ENCODE measurements around the gene MOGAT1.
A peak's percentile ranks its signal among the peaks of the same experiment; 100 is the strongest.
"Not testable (repeated sequence)": the region's sequence is repeated elsewhere in the genome, so short reads cannot be mapped to it uniquely, and the experiment has no call there.

Gene MOGAT1

DNA sequence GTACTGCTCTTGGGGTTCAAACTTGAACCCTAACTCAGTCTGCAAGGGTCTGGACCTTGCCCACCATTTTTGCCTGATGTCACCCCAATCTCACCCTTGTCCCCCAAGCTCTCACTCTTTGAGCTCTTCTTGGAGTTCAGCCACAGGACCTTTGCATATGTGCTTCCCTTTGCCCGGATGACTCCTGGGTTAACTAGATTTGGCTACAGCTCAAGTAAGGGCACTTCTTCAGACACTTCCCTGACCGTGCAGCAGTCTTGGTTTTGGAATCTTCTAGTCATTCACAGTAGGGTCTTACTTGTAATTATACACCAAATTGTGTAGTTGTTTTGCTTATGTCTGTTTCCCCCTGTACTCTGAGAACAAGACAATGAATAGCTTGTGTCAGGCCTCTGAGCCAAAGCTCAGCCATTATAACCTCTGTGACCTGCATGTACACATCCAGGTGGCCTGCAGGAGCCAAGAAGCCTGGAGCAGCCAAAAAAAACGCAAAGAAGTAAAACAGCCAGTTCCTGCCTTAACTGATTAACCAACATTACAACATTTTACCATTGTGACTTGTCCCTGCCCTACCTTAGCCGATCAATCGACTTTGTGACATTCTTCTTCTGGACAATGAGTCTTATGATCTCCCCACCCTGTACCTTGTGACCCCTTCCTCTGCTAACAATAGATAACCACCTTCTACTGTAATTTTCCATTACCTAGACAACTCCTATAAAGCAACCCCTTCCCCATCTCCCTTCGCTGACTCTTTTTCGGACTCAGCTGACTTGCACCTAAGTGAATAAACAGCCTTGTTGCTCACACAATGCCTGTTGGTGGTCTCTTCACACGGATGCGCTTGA is 1.0 kb upstream of the MOGAT1 start:
- DNase-seq: no peak

DNA sequence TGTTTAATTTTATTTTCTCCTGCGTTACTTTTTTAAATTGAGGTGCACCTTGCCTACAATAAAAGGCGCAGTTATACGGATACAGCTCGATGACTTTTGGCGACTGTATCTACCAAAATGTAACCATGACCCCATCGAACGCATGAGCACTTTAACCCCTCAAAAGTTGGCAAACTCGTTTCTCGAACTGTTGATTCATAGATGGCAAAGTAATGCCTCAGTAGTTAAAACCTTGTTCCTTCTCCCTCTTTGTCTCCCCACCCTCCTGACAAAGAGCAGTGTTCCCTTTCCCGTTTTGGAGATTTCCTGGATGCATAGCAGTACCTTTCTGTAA is 577 bp downstream of the MOGAT1 start:
- DNase-seq: no peak

DNA sequence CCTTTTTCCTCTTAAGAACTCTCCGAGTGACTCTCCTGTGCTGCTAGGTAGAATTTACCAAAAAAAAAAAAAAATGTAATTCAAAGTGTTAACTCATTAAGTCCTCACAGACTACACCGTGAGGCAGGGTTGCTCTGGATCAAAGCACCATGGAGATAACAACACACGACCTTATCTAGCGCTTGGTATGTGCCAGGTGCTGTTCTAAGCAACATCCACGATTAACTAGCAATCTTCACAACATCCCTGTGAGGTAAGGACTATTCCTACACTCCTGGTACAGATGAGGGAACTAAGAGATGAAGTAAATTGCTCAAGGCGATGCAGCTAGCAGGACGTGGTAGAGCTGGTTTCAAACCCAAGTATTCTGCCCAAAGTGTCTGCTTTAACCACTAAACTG is 1.8 kb downstream of the MOGAT1 start:
- DNase-seq: no peak

DNA sequence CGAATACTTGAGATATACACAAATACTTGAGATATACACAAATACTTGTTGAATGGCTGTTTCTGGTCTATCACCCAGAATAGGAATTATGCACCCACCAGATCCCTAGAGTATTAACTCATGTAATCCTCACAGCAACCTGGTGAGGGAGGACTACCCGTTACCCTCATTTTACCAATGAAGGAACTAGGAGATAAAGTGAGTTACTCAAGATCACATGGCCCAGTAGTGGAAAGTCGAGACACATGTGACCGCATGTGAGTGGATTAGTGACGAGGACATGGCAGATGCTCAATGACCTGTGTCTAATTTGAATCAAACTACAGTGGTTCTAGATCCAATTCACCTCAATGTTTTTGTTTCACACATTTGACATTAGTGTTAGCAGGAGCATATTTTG is 2.4 kb downstream of the MOGAT1 start:
- no peak for DNase-seq

DNA sequence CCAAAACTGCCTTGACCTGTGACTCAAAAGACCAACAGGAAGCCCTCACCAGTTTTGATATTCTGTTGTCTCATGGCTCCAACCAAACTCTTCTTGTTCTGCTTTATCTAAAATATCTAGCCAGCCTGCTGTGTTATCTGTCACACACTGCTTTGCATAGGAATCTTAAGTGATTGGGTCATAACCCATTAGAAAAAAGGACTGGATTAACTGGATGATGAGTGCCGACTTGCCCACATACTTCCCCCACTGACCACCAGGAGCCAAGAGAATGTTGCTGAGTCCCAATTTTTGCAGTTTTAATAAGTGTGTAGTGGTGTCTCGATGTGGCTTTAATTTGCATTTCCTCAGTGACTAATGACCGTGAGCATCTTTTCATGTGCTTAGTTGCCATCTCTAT is 6.5 kb downstream of the MOGAT1 start:
- no peak for DNase-seq

DNA sequence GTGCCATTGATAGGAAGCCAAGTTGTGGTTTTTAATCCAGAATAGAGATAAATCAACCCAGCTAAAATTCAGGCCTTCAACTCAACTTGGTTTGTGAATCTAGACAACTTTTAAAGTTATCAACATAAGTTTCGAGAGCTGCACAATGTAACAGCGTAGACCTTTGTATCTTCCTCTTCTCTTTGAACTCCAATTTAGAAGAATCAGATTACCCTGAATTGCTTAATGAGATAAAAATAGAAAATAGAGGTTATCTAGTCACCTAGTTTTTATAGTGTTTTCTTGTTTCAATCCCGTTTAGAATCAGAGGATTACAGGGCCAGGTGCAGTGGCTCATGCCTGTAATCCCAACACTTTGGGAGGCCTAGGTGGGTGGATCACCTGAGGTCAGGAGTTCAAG is 12.3 kb downstream of the MOGAT1 start:
- DNase-seq: no peak

DNA sequence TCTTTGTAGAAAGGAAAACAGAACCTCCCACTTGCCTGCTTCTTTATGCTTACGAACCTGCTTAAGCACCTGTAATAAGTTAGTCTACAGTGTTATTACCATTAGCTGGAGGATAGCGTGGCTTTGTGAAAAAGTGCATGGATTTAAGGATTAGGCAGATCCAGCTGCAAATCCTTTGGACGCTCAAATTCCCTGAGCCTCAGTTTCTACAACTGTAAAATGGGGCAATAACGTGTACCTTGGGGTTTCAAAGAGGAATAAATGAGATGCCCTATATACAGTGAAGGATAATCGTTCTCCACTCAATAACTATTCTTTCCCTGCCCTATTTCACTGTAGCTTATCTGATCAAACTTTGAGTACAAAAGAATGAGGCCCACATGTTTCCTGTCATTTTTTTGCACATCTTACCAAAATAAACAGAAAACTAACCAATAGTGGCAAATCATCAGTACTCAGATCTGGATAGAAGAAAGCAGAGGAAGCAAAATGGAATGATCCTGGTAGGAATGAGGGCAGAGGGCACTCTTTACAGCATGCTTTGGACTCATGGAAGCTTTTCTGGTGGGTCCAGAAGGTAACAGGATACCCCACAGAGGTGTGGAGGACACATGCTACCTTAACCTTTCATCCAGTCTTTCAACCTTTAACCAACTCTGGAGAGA is 14.8 kb downstream of the MOGAT1 start:
- no peak for DNase-seq

DNA sequence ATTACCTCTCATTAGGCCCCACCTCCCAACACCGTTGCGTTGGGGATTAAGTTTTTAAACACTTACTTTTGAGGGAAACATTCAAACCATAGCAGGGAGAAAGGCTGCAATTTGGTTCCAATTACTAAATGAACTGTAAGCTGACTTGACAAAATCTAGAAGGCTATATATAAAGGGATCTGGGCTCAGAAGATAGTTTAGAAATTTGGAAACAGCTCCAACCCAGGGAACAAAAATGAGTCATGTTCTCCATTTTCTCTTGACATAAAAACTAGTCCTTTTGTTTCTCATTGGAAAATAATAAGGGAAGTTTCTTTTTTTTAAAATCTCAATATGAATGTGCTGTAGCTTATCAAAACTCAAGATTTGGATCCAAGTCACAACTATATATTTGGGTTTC is 17.5 kb downstream of the MOGAT1 start:
- DNase-seq: no peak

DNA sequence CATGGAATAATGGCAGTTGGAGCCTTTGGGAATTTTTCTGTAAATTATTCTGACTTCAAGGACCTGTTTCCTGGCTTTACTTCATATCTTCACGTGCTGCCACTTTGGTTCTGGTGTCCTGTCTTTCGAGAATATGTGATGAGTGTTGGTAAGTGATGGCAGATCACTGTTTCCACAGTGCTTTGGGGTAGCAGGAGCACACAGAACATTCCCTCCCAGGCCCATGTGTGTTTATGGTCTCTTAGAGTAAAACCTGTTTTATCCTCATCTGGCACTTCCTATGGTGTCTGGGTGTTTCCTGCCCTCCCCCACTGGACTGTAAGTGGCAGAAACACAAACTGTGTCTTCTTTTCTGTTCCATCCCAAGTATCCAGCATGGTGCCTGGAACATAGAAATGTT is 17.9 kb downstream of the MOGAT1 start:
- DNase-seq: no peak

DNA sequence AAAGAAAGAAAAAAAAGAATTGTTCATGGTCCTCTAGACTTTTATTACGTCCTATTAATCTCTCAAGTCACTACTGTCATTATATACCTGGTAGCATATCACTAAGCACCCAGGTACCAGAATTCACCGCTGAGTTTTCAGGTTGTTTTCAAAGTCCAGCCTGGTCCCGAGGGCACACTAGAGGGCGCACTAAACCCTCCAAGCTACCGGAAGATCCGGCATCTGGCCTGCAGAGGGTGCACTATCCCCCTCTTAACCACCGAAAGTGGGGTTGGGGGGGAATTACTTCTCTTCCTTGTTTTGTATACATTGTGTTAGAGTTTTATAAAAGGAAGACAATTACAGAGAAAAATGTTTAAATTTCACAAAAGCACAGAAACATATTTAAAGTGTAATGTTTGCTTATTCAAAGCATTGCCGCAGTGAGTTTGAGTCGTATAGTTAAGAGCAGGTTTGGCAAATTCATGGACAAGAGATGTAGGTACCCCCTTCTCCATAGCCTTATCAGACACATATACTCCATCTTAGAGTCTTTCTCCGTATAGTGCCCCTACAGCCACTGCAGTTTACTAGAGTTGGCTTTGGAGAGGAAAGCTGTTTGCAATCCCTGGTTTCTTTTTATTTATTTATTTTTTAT is 19.2 kb downstream of the MOGAT1 start:
- peak; percentile 71 for DNase-seq

DNA sequence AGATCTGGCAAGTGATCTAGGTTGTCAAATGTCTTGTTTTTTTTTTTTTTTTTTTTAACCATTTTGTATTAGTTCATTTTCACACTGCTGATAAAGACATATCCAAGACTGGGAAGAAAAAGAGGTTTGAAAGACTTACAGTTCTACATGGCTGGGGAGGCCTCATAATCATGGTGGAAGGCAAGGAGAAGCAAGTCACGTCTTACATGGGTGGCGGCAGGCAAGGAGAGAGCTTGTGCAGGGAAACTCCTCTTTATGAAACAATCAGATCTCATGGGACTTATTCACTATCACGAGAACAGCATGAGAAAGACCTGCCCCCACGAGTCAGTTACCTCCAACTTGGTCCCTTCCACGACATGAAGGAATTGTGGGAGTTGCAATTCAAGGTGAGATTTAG is 22.0 kb downstream of the MOGAT1 start:
- not testable (repeated sequence) for DNase-seq

DNA sequence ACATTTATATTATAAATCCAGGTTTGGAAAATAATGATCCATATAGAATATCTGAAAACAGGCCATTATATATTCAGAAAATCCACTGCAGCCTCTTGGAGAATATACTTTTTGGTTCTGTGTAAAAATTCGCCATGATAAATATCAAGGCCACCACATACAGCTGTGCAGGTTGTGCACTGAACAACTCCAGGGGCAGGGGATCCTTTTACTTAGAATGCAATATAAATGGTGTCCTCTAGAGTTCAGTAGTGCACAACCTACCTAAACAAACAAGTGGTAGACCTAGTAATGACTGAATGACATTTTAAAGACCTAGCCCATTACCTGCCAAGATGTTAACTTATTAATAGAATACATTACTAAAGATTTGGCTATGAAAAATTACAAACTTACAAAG is 22.4 kb downstream of the MOGAT1 start:
- DNase-seq: no peak

DNA sequence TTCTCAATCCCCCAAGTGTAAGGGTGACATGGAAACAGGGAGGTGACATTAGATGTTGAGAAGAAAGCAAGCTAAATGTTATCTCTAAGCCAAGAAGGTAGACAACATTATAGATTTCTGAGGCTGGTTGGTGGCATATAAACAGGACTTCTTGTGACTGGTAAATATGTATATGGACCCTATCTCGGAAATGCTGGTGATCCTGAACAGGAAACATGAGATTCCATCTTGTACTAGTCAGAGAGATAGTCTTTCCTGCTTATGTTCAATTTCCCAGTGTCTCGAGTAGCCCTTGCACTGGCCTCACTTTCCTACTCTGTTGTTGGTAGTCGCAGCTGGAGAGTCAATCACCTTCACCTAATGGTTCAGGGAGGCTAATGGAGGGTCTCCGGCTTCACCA is 26.8 kb downstream of the MOGAT1 start:
- DNase-seq: no peak

DNA sequence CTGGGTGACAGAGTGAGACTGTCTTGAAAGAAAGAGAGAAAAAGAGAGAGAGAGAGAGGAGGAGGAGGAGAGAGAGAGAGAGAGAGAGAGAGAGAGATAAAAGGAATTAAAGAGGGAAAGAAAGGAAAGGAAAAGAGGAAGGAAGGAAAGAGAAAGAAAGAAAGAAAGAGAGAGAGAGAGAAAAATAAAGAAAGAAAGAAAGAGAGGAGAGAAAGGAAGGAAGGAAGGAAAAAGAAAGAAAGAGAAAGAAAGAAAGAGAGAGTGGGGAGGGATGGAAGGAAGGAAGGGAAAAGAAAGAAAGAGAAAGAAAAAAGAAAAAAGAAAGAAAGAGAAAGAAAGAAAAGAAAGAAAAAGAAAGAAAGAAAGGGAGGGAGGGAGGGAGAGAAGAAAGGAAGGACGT is 29.8 kb downstream of the MOGAT1 start:
- no peak for DNase-seq

DNA sequence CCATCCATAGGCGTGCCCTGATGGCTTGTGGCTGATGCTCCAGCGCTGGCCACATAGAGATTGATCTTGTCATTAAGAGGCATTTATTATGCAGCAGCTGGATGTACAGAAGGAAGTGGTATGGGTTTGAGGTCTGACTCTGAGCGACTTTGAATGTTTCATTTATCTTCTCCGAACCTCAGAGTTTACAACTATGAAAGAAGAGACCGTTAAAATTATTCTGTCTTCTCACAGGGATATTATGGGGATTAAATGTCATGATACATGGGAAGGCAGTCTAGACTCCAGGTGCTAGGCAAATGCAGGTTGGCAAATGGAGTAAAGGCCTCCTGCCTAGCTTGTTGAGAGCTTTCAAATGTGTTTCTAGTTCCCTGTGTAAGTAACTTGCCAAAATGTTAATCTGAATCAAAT is 30.3 kb downstream of the MOGAT1 start:
- DNase-seq: no peak

DNA sequence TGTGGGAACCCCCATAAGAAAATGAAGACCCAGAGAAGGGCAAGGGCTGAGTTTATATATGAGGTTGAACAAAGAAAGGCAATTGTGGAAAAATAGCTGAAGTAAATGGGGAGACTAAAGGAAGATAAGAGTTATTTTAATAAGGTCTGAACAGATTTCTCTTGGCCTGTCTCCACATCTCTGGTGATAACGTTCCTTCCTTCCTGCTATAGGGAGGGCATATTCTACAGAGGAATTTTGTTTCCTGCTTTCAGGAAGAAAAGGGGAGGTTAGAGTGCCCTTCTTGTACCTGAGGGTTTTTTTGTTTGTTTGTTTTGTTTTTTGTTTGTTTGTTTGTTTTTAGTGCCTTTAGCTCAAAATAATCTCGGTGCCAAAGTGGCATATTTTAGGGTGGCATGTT is 31.6 kb downstream of the MOGAT1 start:
- DNase-seq: no peak

DNA sequence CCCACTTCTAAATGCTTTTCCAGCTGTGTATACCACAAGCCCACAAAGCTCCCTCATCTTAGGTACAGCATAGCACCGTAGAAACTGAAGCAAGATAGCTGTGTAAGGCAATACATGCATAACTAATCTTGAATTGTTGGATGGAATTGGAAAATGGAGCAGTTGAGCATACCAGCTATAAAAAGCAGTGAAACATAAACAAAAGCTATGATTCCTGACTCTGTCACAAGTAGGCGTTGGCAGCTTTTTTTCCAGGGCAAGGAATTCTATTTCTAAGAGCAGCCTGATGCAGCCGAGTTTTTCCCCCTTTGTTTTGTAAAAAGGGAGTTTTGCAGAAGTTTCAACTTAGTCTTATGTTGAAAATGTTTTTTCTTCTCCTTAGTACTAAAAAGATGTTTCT is 32.4 kb downstream of the MOGAT1 start:
- DNase-seq: no peak

DNA sequence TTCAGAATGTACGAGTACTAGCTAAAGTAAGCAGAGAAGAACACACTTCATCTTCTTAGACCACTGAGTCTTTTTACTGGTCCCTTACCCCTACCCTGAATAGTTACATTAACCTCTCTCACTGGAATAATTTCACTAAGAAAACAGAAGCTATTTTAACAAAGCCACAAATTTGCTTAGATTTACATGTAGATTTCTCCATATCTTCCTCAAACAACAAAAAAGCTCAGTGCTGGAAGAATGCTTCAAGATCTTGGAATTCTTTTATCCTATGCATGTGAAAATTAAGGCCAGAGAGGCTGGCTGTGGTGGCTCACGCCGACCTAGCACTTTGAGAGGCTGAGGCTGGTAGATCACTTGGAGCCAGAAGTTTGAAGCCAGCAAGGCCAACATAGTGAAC is 35.2 kb downstream of the MOGAT1 start:
- no peak for DNase-seq

DNA sequence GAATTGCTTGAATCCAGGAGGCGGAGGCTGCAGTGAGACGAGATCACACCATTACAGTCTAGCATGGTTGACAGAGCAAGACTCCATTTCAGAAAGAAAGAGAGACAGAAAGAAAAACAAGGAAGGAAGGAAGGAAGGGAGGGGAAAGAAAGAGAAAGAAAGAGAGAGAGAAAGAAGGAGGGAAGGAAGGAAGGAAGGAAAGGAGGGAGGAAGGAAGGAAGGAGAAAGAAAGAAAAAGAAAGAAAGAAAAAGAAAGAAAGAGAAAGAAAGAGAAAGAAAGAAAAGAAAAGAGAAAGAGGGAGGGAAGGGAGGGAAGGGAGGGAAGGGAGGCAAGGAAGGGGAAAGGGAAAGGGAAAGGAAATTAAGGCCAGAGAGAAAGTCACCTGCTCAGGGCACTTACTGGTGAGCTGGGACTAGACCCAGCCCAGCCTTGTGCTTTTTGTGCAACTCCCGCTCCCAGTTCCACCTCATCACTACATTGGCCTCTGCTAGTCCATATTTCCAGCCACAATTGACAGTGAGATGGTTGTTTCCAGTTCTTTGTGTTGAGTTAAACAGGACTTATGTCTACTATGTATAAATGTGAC is 35.7 kb downstream of the MOGAT1 start:
- no peak for DNase-seq

DNA sequence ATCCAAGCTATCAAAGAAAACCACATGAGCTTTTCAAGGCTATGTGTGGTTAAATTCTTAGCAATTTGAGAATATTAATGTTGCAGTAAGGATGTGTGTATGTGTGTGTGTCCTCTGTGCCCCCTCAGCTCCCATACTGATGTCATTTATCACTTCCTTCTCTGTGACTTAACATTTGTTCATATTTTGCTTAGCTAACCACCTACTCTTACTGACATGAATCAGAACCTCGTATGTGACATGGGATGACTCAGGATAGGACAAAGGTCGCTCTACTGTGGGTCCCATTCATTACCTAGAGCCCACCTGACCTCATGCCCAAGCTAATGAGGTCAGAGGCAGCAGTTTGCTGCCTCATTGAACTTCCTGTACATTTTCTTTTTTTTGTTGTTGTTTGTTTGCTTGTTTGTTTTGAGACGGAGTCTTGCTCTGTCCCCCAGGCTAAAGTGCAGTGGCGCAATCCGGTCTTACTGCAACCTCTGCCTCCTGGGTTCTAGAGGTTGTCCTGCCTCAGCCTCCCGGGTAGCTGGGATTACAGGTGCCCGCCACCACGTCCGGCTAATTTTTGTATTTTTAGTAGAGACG is 36.3 kb downstream of the MOGAT1 start:
- DNase-seq: no peak

DNA sequence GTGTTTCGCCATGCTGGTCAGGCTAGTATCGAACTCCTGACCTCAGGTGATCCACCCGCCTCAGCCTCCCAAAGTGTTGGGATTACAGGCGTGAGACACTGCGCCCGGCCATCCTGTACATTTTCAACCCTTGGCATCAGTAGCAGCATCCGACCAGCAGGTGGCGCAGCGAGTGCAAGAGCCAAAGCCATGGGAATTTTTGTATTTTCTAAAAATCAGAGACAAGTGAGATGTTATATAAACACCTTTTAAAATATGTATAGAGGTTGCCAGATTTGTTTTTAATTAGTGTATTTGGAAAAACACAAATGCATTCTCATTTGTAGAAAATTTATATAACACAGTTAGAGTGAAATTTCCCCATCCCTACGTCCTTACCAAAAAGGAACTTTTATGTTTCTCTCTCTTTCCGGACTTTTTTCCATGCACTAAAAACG is 36.8 kb downstream of the MOGAT1 start:
- peak; percentile 73 for DNase-seq

DNA sequence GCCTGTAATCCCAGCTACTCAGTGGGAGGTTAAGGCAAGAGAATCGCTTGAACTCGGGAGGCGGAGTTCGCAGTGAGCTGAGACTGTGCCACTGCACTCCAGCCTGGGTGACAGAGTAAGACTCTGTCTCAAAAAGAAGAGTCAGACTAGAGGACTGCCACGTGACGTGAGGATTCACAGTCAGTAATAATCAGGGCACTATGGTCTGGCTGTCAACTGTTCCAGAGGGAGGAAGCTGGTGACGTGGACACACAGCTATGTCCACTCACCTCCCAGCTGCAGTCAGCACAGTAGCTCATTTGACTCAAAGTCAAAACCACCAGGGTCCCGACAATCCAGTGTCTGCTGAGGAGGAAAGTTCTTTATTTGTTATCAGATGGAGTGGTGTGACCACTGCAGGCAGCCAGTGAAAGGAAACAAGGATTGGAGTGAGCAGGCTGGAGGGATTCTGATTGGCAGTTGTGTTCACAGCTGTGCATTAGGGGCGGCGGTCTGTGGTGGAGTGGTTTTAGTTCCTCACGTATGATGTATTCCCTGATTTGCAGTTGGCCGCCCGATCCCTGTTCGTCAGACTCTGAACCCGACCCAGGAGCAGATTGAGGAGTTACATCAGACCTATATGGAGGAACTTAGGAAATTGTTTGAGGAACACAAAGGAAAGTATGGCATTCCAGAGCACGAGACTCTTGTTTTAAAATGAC is 37.9 kb downstream of the MOGAT1 start:
- DNase-seq: no peak

DNA sequence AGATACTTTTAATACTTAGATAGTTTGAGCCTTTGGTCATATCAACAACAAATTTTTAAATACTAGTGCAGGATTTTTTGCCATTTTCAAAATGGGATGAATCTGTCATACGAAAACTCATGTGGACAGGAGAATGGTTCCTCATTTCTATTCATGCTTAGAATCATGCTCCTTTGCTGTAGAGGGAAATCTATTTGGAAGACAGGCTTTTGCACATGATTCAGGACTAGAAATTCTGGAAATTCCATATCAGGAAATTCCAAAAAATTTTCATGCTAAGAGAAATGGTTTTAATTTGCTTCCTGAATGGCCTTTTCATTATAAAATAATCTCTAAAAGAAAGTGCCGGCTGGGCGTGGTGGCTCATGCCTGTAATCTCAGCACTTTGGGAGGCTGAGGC is 39.3 kb downstream of the MOGAT1 start:
- no peak for DNase-seq
